ENCODE results near the gene SPO11. TPM values are rescaled to one million over a fixed set of nuclear protein-coding genes. Genes with fewer than 3 reads are reported as not detected.

SPO11 gene
- total RNA-seq, 1 donor from 2014 or later: not detected

DNA sequence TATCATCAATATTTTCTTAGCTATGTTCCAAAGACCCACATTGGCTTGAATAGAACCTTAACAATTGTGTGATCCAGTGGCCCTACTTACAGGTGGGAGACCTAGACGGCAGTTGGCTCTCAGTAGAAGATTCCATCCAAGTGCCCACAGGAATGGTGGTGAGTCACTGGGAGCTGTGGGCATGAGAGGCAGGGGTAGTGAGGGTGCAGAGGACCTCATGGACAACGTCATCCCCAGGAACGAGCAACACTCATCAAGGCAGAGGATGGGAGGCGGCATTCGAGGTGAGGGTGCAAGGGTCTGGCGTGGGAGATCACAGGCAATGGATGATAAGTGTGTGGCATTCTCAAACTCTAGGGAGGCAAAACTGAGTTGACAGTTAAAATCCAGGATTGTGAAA is 17.5 kb upstream of the SPO11 start:
- Histone ChIP-seq H3K4me1 (no peaks in the 10 kb centered on the region), H3K9me3 (replicated peaks) (no peaks in the 10 kb centered on the region), H3K36me3 (no peaks in the 10 kb centered on the region), H3K27ac (replicated peaks) (no peak overlapping the region), H3K4me3 (no peak overlapping the region), H3K27me3 (ENCODE audit: low read depth) (peaks cover 71% of the 10 kb centered on the region)
- intact Hi-C loops (cut with micrococcal nuclease): no loop called here
- no peak for DNase-seq
- TF ChIP-seq, protein P1, sequence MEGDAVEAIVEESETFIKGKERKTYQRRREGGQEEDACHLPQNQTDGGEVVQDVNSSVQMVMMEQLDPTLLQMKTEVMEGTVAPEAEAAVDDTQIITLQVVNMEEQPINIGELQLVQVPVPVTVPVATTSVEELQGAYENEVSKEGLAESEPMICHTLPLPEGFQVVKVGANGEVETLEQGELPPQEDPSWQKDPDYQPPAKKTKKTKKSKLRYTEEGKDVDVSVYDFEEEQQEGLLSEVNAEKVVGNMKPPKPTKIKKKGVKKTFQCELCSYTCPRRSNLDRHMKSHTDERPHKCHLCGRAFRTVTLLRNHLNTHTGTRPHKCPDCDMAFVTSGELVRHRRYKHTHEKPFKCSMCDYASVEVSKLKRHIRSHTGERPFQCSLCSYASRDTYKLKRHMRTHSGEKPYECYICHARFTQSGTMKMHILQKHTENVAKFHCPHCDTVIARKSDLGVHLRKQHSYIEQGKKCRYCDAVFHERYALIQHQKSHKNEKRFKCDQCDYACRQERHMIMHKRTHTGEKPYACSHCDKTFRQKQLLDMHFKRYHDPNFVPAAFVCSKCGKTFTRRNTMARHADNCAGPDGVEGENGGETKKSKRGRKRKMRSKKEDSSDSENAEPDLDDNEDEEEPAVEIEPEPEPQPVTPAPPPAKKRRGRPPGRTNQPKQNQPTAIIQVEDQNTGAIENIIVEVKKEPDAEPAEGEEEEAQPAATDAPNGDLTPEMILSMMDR (IDR thresholded peaks at IDR 0.05; ENCODE audit: borderline replicate concordance): no peak

DNA sequence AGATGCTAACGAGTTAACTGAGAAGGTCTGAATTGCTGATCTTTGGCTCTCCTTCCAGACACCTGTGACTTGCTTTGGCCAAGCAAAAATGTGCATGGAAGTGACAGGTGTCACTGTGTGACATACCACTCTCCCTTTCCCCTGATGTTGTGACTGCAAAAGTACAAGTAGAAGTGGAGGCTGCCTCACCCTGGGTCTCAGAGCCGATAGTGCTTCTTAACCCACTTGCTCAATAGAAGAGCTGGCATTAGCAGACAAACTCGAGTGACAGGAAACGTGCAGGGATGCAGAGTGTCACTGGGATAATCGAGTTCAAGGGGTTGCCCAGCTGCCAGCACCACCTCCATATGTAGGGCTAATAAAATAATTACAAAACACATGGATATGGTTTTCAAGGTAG is 16.4 kb upstream of the SPO11 start:
- H3K9me3 ChIP-seq (replicated peaks): no peaks in the 10 kb centered on the region
- no peaks in the 10 kb centered on the region for H3K36me3 ChIP-seq
- DNase-seq: no peak
- TF ChIP-seq, protein P1 (IDR thresholded peaks at IDR 0.05; ENCODE audit: borderline replicate concordance): no peak
- no peak overlapping the region for H3K27ac ChIP-seq (replicated peaks)
- no peaks in the 10 kb centered on the region for H3K4me1 ChIP-seq
- no peak overlapping the region for H3K4me3 ChIP-seq
- H3K27me3 ChIP-seq (ENCODE audit: low read depth): peaks cover 68% of the 10 kb centered on the region
- intact Hi-C loops (cut with micrococcal nuclease): no loop called here

DNA sequence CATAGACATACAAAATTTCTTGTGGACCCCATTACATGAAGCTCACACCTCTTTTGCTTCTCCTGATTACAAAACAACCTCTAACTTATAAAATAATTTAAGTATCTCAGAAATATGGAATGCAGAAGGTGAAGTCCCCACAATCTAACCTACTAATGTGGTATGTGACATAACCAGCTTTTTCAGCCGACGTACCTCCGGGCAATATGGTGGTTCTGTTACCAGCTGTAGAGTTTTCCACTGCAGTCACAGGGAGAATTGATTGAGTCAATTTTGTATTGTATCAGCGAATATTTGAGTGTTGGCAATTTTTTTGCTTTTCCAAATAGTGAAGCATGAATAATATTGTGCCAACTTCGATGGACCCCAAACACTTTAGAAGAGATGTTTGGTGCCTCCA is 15.7 kb upstream of the SPO11 start:
- Histone ChIP-seq H3K4me3 (no peak overlapping the region), H3K27ac (replicated peaks) (no peak overlapping the region), H3K36me3 (no peaks in the 10 kb centered on the region), H3K4me1 (no peaks in the 10 kb centered on the region), H3K27me3 (ENCODE audit: low read depth) (peaks cover 66% of the 10 kb centered on the region), H3K9me3 (replicated peaks) (no peaks in the 10 kb centered on the region)
- no peak for DNase-seq
- intact Hi-C loops (cut with micrococcal nuclease): no loop called here
- TF ChIP-seq, protein P1 (IDR thresholded peaks at IDR 0.05; ENCODE audit: borderline replicate concordance): no peak

DNA sequence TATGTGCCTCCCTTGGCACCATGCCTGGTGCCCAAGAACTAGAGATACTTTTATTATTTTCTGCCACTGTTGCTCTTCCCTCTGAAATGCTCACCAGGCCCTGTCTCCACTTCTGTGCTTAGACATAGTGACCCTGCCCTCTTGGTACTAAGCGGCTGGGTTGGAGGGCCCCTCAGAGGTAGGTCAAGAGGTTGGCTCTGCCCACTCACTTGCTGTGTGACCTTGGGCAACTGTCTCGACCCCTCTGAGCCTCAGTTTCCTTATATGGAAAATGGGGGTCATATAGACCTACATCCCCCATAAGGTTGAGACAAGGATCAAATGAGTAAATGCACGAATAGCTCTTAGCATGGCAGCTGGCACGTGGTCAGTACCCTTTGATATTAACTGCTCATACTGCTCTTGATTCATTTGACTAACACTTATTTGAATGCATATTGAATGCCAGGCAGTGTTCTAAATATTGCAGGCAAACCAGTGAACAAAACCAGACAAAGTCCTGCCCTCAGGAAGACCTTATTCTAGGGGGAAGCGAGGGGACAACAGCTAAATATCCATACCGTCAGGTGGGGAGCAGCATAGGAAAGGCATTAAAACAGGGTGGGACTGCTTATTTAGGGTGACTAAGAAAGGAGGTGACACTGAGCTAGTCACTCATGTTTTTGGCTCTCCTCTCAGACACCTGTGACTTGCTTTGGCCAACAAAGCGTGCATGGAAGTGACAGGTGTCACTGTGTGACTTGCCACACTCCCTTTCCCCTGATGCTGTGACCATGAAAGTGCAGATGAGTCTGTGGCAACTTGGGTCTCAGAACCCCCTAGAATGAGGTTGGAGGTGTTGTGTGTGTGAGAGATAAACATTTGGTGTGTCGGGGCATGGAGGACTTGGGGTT is 14.3 kb upstream of the SPO11 start:
- no peak for DNase-seq
- Histone ChIP-seq H3K4me3 (no peak overlapping the region), H3K36me3 (no peaks in the 10 kb centered on the region), H3K4me1 (no peaks in the 10 kb centered on the region), H3K9me3 (replicated peaks) (no peaks in the 10 kb centered on the region), H3K27me3 (ENCODE audit: low read depth) (peaks cover 64% of the 10 kb centered on the region), H3K27ac (replicated peaks) (no peak overlapping the region)
- TF ChIP-seq, protein P1 (IDR thresholded peaks at IDR 0.05; ENCODE audit: borderline replicate concordance): no peak
- intact Hi-C loops (cut with micrococcal nuclease): no loop called here

DNA sequence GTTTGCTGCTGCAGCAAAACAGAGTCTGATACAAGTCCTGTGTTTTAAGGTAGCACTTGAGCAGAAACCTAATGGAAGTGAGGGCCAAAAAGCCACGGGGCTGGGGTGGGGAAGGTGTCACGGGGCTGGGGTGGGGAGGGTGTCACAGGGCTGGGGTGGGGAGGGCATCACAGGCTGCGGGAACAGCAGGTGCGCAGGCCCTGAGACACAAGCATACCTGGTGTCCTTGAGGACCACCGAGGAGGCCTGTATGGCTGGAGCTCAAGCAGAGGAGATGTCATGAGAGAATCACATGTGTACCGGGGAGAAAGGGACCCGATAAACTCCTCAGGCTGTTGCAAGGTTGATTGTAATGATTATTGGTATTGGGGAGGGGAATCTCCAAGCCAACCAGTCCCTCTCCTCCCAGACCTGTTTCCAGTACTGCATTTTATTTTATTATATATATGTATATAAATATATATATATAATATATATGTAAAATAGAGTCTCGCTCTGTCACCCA is 13.6 kb upstream of the SPO11 start:
- Histone ChIP-seq H3K9me3 (replicated peaks) (no peaks in the 10 kb centered on the region), H3K27me3 (ENCODE audit: low read depth) (peaks cover 64% of the 10 kb centered on the region), H3K4me3 (no peak overlapping the region), H3K4me1 (no peaks in the 10 kb centered on the region), H3K27ac (replicated peaks) (no peak overlapping the region), H3K36me3 (no peaks in the 10 kb centered on the region)
- no peak for DNase-seq
- TF ChIP-seq, protein P1 (IDR thresholded peaks at IDR 0.05; ENCODE audit: borderline replicate concordance): no peak
- intact Hi-C loops (cut with micrococcal nuclease): no loop called here

Measured in left ventricle myocardium inferior (tissue), 1 donor.